GM10248 (cell line): Measurements from ENCODE around the gene LRRC47.

Experiments used
- CTCF ChIA-PET: fragments of 300-600 bp; sonication (Branson Sonifier 250); formaldehyde crosslinking; extraction: SDS; loops from one replicate; lab custom pipeline; 2021; ENCODE audit warnings: antibody characterized with exemption; lab: Yijun Ruan, JAX
- POLR2A ChIA-PET: fragments of 350-650 bp; sonication (Branson Sonifier 250); formaldehyde crosslinking; extraction: SDS; loops from one replicate; lab custom pipeline; 2020; ENCODE audit warnings: antibody characterized with exemption; lab: Yijun Ruan, JAX
- DNase-seq: peaks from one replicate; pipeline ENCODE4 v3.0.0; 2012; ENCODE audit errors: extremely low spot score
- CTCF ChIP-seq: IDR thresholded peaks from 2 replicates; pipeline ENCODE4 v1.5.1; 2012; ENCODE audit warnings: mild to moderate bottlenecking, low read depth; ENCODE audit errors: extremely low read depth, missing control alignments, control extremely low read depth

The LRRC47 gene

GRCh38 chr1:3732434-3733093 is 63.7 kb downstream of the LRRC47 start:
- DNase-seq: no peak
- no peak for TF ChIP-seq CTCF
- ChIA-PET POLR2A (interaction anchor here (0.6 kb wide), 1 partner anchor 71 kb away, joined by 3 read pairs; no protein-coding TSS in a partner anchor), CTCF (interaction anchor here (3.2 kb wide), 1 partner anchor 8 kb away, joined by 17 read pairs; no protein-coding TSS in a partner anchor)

GRCh38 chr1:3731583-3732433 is 64.5 kb downstream of the LRRC47 start:
- POLR2A ChIA-PET: interaction anchor here (0.6 kb wide), 1 partner anchor 70 kb away, joined by 3 read pairs; no protein-coding TSS in a partner anchor
- CTCF ChIA-PET: interaction anchor here (3.2 kb wide), 1 partner anchor 7 kb away, joined by 17 read pairs; no protein-coding TSS in a partner anchor
- DNase-seq: no peak
- TF ChIP-seq CTCF: no peak

- DNase-seq: no peak
- ChIA-PET CTCF (no interaction called here), POLR2A (no interaction called here)
- no peak for TF ChIP-seq CTCF
Measured at GRCh38 chr1:3730543-3731247, 65.6 kb downstream of the LRRC47 start.

- no peak for DNase-seq
- TF ChIP-seq CTCF: no peak
- ChIA-PET POLR2A (interaction anchor here (0.6 kb wide), 1 partner anchor 104 kb away, joined by 3 read pairs; no protein-coding TSS in a partner anchor), CTCF (no interaction called here)
Measured at GRCh38 chr1:3729594-3730542, 66.4 kb downstream of the LRRC47 start.
